ENCODE measurements around the gene PLAC8. TPM values are rescaled to one million over a fixed set of nuclear protein-coding genes. Genes with fewer than 3 reads are reported as not detected.
A peak's percentile ranks its signal among the peaks of the same experiment; 100 is the strongest.
"Not testable (repeated sequence)": the region's sequence is repeated elsewhere in the genome, so short reads cannot be mapped to it uniquely, and the experiment has no call there.

PLAC8 gene
- total and polyA plus RNA-seq, 3 experiments from 2014 or later, result 17.8 to 550 (median 19.7) TPM

DNA sequence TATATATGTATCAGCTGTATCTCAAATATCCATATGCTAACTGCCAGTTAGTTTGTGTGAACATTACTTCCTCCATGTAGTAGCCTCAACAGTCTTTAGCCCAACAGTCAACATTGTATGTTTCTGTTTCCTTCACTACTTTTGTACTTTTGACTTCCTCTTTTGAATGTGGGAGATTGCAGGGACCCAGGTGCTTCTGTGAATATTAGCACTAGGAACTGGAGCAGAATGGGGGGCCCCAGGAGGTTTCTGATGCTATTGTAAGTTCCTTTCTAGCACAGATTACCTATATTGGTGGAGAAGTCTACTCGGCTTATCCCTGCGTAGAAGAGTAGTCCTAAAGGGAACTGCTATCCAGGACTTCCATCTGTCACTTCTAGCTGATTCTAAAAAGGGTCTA is 2.3 kb downstream of the PLAC8 start:
- no peaks in the 10 kb centered on the region for H3K36me3 ChIP-seq (ENCODE audit: insufficient read depth, low read length)
- Mint-ChIP-seq H3K4me1 (peaks cover 44 to 73% (median 71%) of the 10 kb centered on the region in 3 donors), H3K9me3 (no peaks in the 10 kb centered on the region), H3K27me3 (peaks cover 0 to 6% of the 10 kb centered on the region in 2 donors), H3K4me3 (peak overlapping the region; percentile 87 to 98 (median 96)), H3K27ac (peak overlapping the region; percentile 76 to 97 (median 94)), H3K36me3 (peaks cover 0 to 35% (median 5%) of the 10 kb centered on the region in 3 donors)
- H3K4me3 ChIP-seq (ENCODE audit: low read length), result peak overlapping the region; percentile 77
- CTCF ChIA-PET, result interaction anchor here (0.7 to 6.8 kb wide), 14 partner anchors 12 to 170 kb away, joined by 3 to 57 read pairs (median 6); no protein-coding TSS in a partner anchor
- no peaks in the 10 kb centered on the region for H3K27me3 ChIP-seq (ENCODE audit: insufficient read depth, low read length, poor library complexity, severe bottlenecking)
- POLR2A ChIA-PET, result interaction anchor here (0.6 to 2.3 kb wide), 5 partner anchors 14 to 683 kb away, joined by 3 to 10 read pairs (median 5); no protein-coding TSS in a partner anchor
- H3K4me1 ChIP-seq (ENCODE audit: insufficient read depth, low read length), result peaks cover 43% of the 10 kb centered on the region
- no peaks in the 10 kb centered on the region for H3K9me3 ChIP-seq (ENCODE audit: low read length)
- H3K27ac ChIP-seq (ENCODE audit: low read depth, low read length), result peak overlapping the region; percentile 69
- peak in 2 of 5 donors; percentile 17 to 57 for DNase-seq

- POLR2A ChIA-PET, result interaction anchor here (0.7 to 2.3 kb wide), 3 partner anchors 27 to 106 kb away, joined by 3 to 10 read pairs (median 3); no protein-coding TSS in a partner anchor
- H3K9me3 ChIP-seq (ENCODE audit: low read length); H3K27me3 ChIP-seq (ENCODE audit: insufficient read depth, low read length, poor library complexity, severe bottlenecking); DNase-seq; H3K27ac ChIP-seq (ENCODE audit: low read depth, low read length); H3K27me3 Mint-ChIP-seq; H3K9me3 Mint-ChIP-seq; H3K36me3 ChIP-seq (ENCODE audit: insufficient read depth, low read length): not testable (repeated sequence)
- H3K36me3 Mint-ChIP-seq, result peaks cover 0 to 36% (median 5%) of the 10 kb centered on the region in 3 donors
- H3K4me1 Mint-ChIP-seq, result peaks cover 44 to 75% (median 72%) of the 10 kb centered on the region in 3 donors
- H3K4me3 Mint-ChIP-seq, result peak overlapping the region; percentile 87 to 98 (median 95)
- peak overlapping the region; percentile 35 for H3K4me3 ChIP-seq (ENCODE audit: low read length)
- H3K27ac Mint-ChIP-seq, result peak overlapping the region; percentile 43 to 97 (median 88)
- H3K4me1 ChIP-seq (ENCODE audit: insufficient read depth, low read length), result peaks cover 47% of the 10 kb centered on the region
- CTCF ChIA-PET, result interaction anchor here (0.7 to 6.8 kb wide), 7 partner anchors 8 to 151 kb away, joined by 3 to 57 read pairs (median 8); no protein-coding TSS in a partner anchor
Observed at GRCh38 chr4:83111751-83112141, 2.8 kb downstream of the PLAC8 start.

- POLR2A ChIA-PET, result interaction anchor here (0.7 to 1.8 kb wide), 8 partner anchors 11 to 173 kb away, joined by 3 to 13 read pairs (median 5); partner anchors contain the start of gene COQ2
Observed at GRCh38 chr4:83110970-83111750, 3.4 kb downstream of the PLAC8 start.

DNA sequence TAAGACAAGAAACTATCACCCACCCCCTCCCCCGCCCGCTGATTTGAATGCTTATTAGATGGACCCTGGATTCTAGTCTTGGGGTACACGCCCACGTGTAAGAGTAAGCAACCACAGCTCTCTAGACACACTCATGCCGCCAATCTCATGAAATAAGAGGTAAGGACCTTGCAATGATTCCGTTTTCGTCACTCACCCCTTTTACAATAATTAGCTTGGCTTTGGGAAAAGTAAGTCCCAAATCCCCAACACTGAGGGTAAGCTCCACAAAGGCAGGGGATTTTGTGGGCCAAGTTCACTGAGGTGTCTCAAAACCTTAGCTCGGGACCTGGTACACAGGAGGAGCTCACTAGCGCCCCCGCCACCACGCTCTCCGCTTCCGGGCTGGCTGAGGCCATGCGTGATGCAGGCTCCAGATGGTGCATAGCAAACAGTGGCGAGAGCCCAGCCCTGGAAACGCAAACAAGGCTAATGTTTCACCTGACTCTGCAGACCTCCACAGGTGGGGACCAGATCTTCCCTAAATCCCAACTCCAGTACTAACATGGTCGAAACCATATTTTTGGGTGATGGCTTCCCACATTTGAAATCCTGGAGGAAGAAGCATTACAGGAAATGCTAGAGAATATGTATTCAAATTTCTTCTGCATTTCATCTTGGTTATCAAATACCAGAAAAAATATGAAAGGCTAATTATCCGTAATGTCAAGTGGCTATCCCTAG is 4.1 kb downstream of the PLAC8 start:
- Histone ChIP-seq H3K27me3 (ENCODE audit: insufficient read depth, low read length, poor library complexity, severe bottlenecking) (no peaks in the 10 kb centered on the region), H3K9me3 (ENCODE audit: low read length) (no peaks in the 10 kb centered on the region), H3K36me3 (ENCODE audit: insufficient read depth, low read length) (peaks cover 4% of the 10 kb centered on the region), H3K27ac (ENCODE audit: low read depth, low read length) (peak overlapping the region; percentile 58), H3K4me1 (ENCODE audit: insufficient read depth, low read length) (peaks cover 45% of the 10 kb centered on the region), H3K4me3 (ENCODE audit: low read length) (peak overlapping the region; percentile 79)
- DNase-seq, result peak; percentile 79 to 90 (median 83)
- Mint-ChIP-seq H3K4me1 (peaks cover 44 to 76% (median 75%) of the 10 kb centered on the region in 3 donors), H3K27ac (peak overlapping the region; percentile 92 to 98 (median 96)), H3K27me3 (peaks cover 0 to 6% of the 10 kb centered on the region in 2 donors), H3K4me3 (peak overlapping the region; percentile 95 to 98 (median 96)), H3K36me3 (peaks cover 3 to 45% (median 5%) of the 10 kb centered on the region in 3 donors), H3K9me3 (no peaks in the 10 kb centered on the region)
- ChIA-PET CTCF (interaction anchor here (0.6 to 6.8 kb wide), 37 partner anchors 9 to 174 kb away, joined by 3 to 57 read pairs (median 6); partner anchors contain the start of genes COPS4 and COQ2), POLR2A (interaction anchor here (0.6 to 1.8 kb wide), 11 partner anchors 10 to 221 kb away, joined by 3 to 13 read pairs (median 5); partner anchors contain the start of genes COPS4 and COQ2)

More at GRCh38 chr4:83110970-83111750, 3.4 kb downstream of the PLAC8 start:
- Histone ChIP-seq H3K36me3 (ENCODE audit: insufficient read depth, low read length) (no peaks in the 10 kb centered on the region), H3K27me3 (ENCODE audit: insufficient read depth, low read length, poor library complexity, severe bottlenecking) (no peaks in the 10 kb centered on the region), H3K27ac (ENCODE audit: low read depth, low read length) (peak overlapping the region; percentile 58), H3K4me3 (ENCODE audit: low read length) (peak overlapping the region; percentile 79), H3K4me1 (ENCODE audit: insufficient read depth, low read length) (peaks cover 52% of the 10 kb centered on the region), H3K9me3 (ENCODE audit: low read length) (no peaks in the 10 kb centered on the region)
- Mint-ChIP-seq H3K27ac (peak overlapping the region; percentile 43 to 98 (median 96)), H3K27me3 (peaks cover 0 to 6% of the 10 kb centered on the region in 2 donors), H3K4me1 (peaks cover 46 to 78% (median 76%) of the 10 kb centered on the region in 3 donors), H3K4me3 (peak overlapping the region; percentile 95 to 98 (median 96)), H3K36me3 (peaks cover 0 to 41% (median 5%) of the 10 kb centered on the region in 3 donors), H3K9me3 (no peaks in the 10 kb centered on the region)
- CTCF ChIA-PET, result interaction anchor here (0.7 to 6.8 kb wide), 28 partner anchors 8 to 171 kb away, joined by 3 to 57 read pairs (median 7); partner anchors contain the start of gene COPS4
- DNase-seq, result no peak

GRCh38 chr4:83109480-83110222 is 4.9 kb downstream of the PLAC8 start:
- Histone ChIP-seq H3K27ac (ENCODE audit: low read depth, low read length) (peak overlapping the region; percentile 58), H3K9me3 (ENCODE audit: low read length) (no peaks in the 10 kb centered on the region), H3K4me3 (ENCODE audit: low read length) (peak overlapping the region; percentile 79), H3K36me3 (ENCODE audit: insufficient read depth, low read length) (peaks cover 9% of the 10 kb centered on the region), H3K27me3 (ENCODE audit: insufficient read depth, low read length, poor library complexity, severe bottlenecking) (no peaks in the 10 kb centered on the region), H3K4me1 (ENCODE audit: insufficient read depth, low read length) (peaks cover 41% of the 10 kb centered on the region)
- Mint-ChIP-seq H3K27ac (peak overlapping the region; percentile 92 to 99 (median 97)), H3K9me3 (no peaks in the 10 kb centered on the region), H3K4me1 (peaks cover 44 to 76% (median 75%) of the 10 kb centered on the region in 3 donors), H3K36me3 (peaks cover 5 to 52% (median 11%) of the 10 kb centered on the region in 3 donors), H3K27me3 (peaks cover 0 to 6% of the 10 kb centered on the region in 2 donors), H3K4me3 (peak overlapping the region; percentile 95 to 98 (median 96))
- peak; percentile 27 to 61 (median 43) for DNase-seq
- ChIA-PET CTCF (interaction anchor here (0.6 to 6.8 kb wide), 40 partner anchors 9 to 175 kb away, joined by 3 to 57 read pairs (median 5); partner anchors contain the start of genes COPS4 and COQ2), POLR2A (interaction anchor here (0.8 to 1.8 kb wide), 10 partner anchors 9 to 175 kb away, joined by 3 to 13 read pairs (median 4); partner anchors contain the start of genes COPS4 and COQ2)

DNA sequence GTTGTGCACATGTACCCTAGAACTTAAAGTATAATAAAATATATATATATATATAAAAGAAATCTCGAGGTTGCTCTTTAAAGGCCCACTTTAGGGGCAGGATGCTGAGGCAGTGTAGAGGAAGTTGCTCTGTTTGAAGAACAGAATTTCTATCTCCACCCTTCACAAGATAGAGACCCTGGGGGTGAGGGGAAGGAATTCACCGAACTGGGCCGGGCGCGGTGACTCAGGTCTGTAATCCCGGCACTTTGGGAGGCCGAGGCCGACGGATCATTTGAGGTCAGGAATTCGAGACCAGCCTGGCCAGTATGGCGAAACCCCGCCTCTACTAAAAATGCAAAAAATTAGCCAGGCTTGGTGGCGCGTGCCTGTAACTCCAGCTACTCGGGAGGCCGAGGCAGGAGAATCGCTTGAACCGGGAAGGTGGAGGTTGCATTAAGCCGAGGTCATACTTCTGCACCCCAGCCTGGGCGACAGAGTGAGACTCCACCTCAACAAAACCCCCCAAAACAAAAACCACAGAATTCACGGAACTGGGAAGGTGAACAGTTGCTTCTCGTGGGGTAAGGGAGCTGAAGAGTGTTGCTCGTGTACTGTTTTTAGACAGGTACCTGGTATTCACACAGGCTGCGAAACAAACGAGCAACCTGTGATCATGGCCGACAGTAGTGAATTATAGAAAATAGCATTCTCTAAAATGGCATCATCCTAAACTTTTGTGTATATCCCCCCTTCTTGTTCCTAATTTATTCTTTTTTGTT is 6.2 kb downstream of the PLAC8 start:
- Mint-ChIP-seq H3K36me3 (peaks cover 5 to 55% (median 16%) of the 10 kb centered on the region in 3 donors), H3K4me1 (peaks cover 47 to 78% (median 74%) of the 10 kb centered on the region in 3 donors), H3K4me3 (peak overlapping the region; percentile 95 to 98 (median 96)), H3K27me3 (peaks cover 0 to 6% of the 10 kb centered on the region in 2 donors), H3K9me3 (no peaks in the 10 kb centered on the region), H3K27ac (peak overlapping the region; percentile 92 to 99 (median 96))
- H3K9me3 ChIP-seq (ENCODE audit: low read length), result no peaks in the 10 kb centered on the region
- H3K27me3 ChIP-seq (ENCODE audit: insufficient read depth, low read length, poor library complexity, severe bottlenecking), result no peaks in the 10 kb centered on the region
- peak in 2 of 5 donors; percentile 30 to 61 for DNase-seq
- H3K4me1 ChIP-seq (ENCODE audit: insufficient read depth, low read length), result peaks cover 46% of the 10 kb centered on the region
- no peak overlapping the region for H3K27ac ChIP-seq (ENCODE audit: low read depth, low read length)
- peak overlapping the region; percentile 79 for H3K4me3 ChIP-seq (ENCODE audit: low read length)
- H3K36me3 ChIP-seq (ENCODE audit: insufficient read depth, low read length), result peaks cover 23% of the 10 kb centered on the region
- ChIA-PET POLR2A (interaction anchor here (0.6 to 1.2 kb wide), 4 partner anchors 110 to 375 kb away, joined by 3 to 4 read pairs (median 4); partner anchors contain the start of gene COQ2), CTCF (interaction anchor here (0.5 to 6.8 kb wide), 9 partner anchors 12 to 144 kb away, joined by 3 to 57 read pairs (median 6); no protein-coding TSS in a partner anchor)
